Left lobe of liver (tissue), 2 donors: ENCODE measurements around the gene MTTP. TPM values are rescaled to one million over a fixed set of nuclear protein-coding genes. Genes with fewer than 3 reads are reported as not detected.
"Not testable (repeated sequence)": the region's sequence is repeated elsewhere in the genome, so short reads cannot be mapped to it uniquely, and the experiment has no call there.

Experiments
- ATAC-seq: fragments of 200-7000 bp; cut with Tn5 transposase; one replicate; pipeline ENCODE4 v1.9.1; 2020; ENCODE audit warnings: mild to moderate bottlenecking, moderate library complexity
- DNase-seq: peaks from one replicate; pipeline ENCODE4 v3.0.0-alpha.2; 2020; ENCODE audit warnings: low spot score
- total RNA-seq: library from RNA; stranded (reverse); gene quantifications from one replicate; pipeline ENCODE4 v1.2.1, GENCODE V29; 2021
- donor health status: DM: no; HTN: no; CAD: no; lungs with moderate emphysema.
- donor health status: DM: no; HTN: yes; CAD: no.

MTTP gene
- total RNA-seq, result 103 TPM

- DNase-seq, result peak; percentile 77
Measured at GRCh38 chr4:99574530-99575324, at the start of gene MTTP. Gene MTTP, plus strand, starts transcription at chr4:99574824. Its CDS starts 86 bp downstream, at chr4:99574910.

DNA sequence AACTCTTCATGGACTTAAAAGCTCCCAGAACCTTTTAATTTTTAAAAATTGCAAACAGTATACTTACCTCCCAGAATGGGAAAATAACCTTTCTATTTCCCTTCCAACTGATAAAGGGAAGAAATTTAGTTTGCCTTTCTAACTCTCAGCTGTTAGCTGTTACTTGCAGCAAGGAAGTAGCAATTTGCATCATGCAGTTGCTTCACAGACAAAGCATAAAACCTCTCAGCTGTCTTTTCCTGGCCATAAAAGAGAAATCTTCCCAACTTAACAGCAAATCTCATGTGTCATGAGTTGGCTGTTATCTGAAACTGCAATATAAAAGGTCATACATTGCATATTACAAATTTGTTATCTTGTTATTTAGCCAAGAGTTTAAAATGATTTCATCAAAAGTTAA is 45.4 kb upstream of the MTTP start:
- ATAC-seq, result no peak

More at GRCh38 chr4:99574530-99575324, at the start of gene MTTP:
- peak; percentile 88 for ATAC-seq

DNA sequence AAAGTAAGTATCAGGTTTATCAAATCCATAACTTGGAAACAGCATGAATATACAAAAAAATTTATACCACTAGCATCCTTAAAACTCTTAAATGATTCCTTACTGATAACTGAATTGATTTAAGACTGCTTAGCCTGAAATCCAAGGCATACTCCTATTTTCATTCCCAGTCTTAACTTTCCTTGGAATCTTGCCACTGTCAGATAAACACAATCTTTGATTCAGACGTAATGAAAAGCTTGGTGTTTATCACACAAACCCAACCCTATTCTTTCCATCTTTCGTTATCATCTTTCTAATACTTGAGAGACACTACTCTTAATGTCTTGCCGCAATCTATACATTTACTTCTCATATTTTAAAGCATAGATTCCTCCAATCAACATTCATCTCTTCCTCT is 44.7 kb upstream of the MTTP start:
- ATAC-seq (no peak), DNase-seq (no peak)

More for the DNA sequence above, 45.4 kb upstream of the MTTP start:
- no peak for DNase-seq

GRCh38 chr4:99534699-99535098 is 39.9 kb upstream of the MTTP start:
- not testable (repeated sequence) for DNase-seq, ATAC-seq

GRCh38 chr4:99536271-99536670 is 38.4 kb upstream of the MTTP start:
- ATAC-seq, result peak; percentile 20
- no peak for DNase-seq

DNA sequence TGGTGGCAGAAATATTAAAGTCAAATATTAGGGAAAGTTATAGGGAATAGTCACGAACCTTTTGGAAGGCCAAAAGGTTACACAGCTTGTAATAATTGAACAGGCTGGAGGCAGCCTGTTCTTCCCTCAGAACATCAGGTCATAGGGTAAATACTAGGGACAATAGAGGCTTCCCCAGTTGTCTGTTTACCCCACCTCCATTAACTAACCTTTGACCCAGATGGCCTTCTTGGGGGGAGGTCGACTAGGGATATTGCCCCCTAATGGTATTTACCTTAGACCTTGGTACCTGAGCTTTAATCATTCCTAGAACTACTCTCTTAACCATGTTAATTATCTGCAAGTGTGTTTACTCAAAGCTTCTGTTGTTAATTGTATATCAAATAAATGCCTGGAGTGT is 37.8 kb upstream of the MTTP start:
- DNase-seq (no peak), ATAC-seq (peak; percentile 28)

GRCh38 chr4:99537674-99538073 is 37.0 kb upstream of the MTTP start:
- ATAC-seq (peak; percentile 80), DNase-seq (no peak)

- no peak for DNase-seq
- ATAC-seq, result no peak
Measured at GRCh38 chr4:99540277-99540939, 34.2 kb upstream of the MTTP start.

DNA sequence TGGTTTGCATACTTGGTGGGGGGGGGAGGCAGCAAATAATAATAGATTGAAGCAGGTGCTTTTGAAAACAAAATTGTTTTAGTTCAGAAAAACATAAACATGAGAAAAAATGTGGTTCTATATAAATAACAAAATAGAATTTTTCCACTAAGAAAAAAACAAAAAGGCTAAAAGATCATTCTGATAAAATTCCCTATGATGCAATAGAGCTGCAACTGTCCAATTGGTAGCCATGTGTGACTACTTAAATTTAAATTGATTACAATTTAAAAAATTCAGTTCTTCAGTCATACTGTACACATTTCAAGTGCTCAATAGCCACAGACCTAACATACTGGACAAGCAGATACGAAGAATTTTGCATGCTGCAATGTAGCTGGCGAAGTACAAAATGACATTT is 21.8 kb upstream of the MTTP start:
- DNase-seq (no peak), ATAC-seq (no peak)

DNA sequence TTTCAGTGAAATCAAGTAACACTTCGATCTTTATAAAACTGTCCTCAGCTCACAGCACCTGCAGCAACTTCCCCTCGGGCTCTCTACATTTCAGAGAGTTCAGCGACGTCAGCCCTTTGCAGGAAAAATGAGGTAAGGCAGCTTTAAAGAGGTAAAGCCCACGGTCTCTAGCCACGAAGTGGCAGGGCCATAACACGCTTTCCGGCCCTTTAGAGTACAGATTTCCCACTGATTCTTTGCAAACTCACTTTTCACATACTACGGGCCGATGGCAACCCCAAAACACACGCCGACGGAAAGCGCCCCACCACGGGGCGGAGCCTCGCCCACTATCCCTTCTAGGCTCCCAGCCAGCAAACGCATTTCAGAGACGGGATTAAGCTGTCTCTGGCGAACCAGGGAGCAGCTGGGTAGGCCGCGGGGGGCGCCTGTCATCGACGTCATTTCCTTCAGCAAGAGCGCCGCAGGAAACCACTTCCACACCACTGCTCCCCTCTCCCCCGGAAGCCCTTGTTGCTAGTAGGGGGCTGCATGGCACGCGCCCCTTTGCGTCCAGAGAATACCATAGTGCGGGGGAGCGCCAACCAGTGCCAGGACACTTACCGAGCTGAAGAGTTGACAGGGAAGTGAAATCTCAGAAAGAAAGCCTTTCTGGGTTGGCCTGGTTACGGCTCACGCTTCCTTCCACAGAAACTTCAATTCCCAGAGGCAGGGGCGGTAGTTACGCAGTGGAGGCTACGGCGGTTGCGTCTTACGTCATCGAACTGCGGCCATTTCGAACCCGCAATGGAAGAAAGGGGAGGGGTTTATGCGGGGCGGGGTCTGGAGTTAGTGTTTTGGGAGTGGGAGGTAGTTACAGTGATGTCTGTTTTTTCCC is 11.1 kb upstream of the MTTP start, which contains the start of gene TRMT10A:
Gene TRMT10A, minus strand, starts transcription at position 730 of the 877 bp plus-strand sequence. CDS start 4,701 bp downstream, outside the sequence.
- DNase-seq, result peak; percentile 98
- ATAC-seq, result peak; percentile 92

GRCh38 chr4:99564921-99565320 is 9.7 kb upstream of the MTTP start:
- DNase-seq (no peak), ATAC-seq (no peak)

GRCh38 chr4:99571883-99572282 is 2.7 kb upstream of the MTTP start:
- no peak for DNase-seq

DNA sequence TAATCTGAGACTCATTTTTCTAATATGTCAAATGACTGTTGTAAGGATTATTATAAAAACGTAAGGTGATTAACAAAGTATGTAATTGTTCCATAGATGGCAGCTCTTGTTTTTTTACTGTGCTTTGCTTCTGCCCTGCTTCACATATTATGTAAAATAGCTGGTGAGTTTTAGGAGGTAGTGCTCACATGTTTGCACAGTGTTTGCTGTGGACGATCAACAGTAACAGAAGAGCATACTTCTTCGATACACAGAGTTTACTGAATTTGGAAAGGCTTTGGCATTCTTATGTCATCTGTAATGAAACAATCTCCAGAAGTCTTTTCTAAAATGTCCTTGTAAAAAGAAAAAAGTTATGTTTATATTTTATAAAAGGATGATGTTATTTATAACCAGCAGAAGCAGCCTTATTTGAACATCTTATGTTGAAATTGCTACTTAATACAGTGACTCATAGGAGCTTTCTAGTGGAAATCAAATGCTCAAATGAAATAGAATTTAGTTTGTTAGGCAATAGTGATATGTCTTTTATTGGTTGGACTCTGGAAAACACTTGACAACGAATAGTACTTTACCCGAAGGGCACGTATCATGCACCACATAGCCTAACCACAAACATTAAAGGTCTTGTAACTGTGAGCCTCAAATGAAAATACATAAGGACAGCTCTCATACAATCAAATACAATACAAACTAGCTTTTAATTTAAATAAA is 1.9 kb upstream of the MTTP start:
- ATAC-seq (peak; percentile 69), DNase-seq (peak; percentile 54)

More at GRCh38 chr4:99571883-99572282, 2.7 kb upstream of the MTTP start:
- ATAC-seq, result no peak

DNA sequence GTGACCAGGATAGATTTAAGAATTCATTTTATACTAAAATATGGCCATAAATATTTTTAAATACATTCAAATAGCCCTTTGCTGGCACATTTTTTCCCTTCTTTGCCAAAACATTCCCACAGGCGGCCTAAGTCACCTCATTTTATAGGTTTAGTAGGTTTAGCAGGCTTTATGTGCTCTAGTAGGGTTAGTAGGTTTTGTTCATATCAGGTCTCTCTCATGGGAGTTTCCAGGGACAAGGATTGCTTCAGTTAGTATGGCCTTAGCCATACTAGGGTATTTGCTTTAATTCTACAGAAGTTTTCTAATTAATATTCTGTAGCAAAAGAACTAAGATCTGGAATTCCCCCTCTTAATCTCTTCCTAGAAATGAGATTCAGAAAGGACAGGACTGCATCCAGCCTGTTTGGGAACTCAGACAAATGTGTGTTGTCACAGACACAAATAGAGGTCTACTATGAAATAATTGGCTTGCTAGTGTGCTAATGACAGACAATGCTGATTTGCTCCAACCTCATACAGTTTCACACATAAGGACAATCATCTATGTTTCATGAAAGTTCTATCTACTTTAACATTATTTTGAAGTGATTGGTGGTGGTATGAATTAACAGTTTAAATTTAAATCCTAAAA is 772 bp upstream of the MTTP start:
- DNase-seq, result no peak
- ATAC-seq, result peak; percentile 52

- ATAC-seq (no peak), DNase-seq (no peak)
Measured at GRCh38 chr4:99578714-99579113, 4.1 kb downstream of the MTTP start.

- no peak for DNase-seq
- ATAC-seq, result no peak
Measured at GRCh38 chr4:99585516-99585915, 10.9 kb downstream of the MTTP start.

GRCh38 chr4:99586322-99586721 is 11.7 kb downstream of the MTTP start:
- no peak for DNase-seq
- no peak for ATAC-seq

DNA sequence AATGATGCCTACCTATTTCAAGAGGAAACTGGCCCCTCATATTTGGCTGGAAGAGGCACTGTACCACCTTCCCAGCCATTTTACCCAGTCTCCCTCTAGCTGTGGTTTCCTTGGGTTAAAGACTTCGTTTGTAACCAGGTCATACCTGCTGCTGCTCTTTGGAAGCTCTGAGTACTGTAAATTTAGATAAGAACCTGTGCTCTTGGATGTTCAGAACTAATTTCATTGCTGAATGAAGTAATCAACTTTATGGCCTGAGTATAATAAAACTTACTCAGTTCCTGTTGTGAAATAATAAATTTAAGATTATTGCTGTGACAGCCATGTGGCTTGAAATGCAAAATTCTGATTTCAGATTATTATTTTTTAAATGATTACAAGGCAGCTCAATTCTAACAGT is 12.2 kb downstream of the MTTP start:
- DNase-seq (no peak), ATAC-seq (peak; percentile 32)

DNA sequence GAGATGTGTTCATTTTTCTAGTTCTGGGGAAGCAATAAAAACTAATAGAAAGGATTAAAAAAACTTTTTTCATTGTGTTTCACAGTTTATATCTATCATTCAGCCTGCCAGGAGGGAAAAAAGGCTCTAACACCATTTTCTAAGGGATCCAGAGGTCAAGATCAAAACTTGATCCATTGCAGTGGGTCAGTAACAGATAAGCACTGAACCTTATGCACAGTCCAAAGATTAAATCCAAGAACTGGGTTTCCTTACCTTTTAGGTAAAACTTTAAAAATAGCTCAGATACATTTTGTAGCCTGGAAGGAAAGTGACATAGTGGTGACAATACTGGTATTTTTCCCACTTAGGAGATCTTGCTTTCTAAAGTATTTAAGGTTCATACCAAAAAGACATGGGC is 12.7 kb downstream of the MTTP start:
- ATAC-seq, result peak; percentile 70

GRCh38 chr4:99587803-99588202 is 13.2 kb downstream of the MTTP start:
- ATAC-seq, result peak; percentile 28

More for the DNA sequence above, 12.7 kb downstream of the MTTP start:
- DNase-seq, result no peak

More at GRCh38 chr4:99587803-99588202, 13.2 kb downstream of the MTTP start:
- DNase-seq, result no peak
